KOPT-K1 (cell line): ENCODE measurements around the gene DOCK6.
A peak's percentile ranks its signal among the peaks of the same experiment; 100 is the strongest.

Experiments used
- H3K27ac ChIP-seq: fragments of 200-600 bp; sonication (generic); 2 replicates; pipeline ENCODE4 v1.5.1; 2016; ENCODE audit warnings: antibody characterized with exemption, mild to moderate bottlenecking, low read depth, low read length; ENCODE audit not compliant: poor library complexity, severe bottlenecking
- H3K36me3 ChIP-seq: fragments of 200-600 bp; sonication (generic); 2 replicates; pipeline ENCODE4 v1.5.1; 2017; ENCODE audit warnings: antibody characterized with exemption, mild to moderate bottlenecking, low read length, moderate library complexity; ENCODE audit not compliant: insufficient read depth
- H3K9me3 ChIP-seq: fragments of 200-600 bp; sonication (generic); 2 replicates; pipeline ENCODE4 v1.5.1; 2017; ENCODE audit warnings: antibody characterized with exemption, low read length, mild to moderate bottlenecking; ENCODE audit not compliant: insufficient read depth, poor library complexity, severe bottlenecking

The DOCK6 gene

GRCh38 chr19:11155373-11156120 lies 106.8 kb downstream of the DOCK6 start, which contains the start of gene SPC24:
Gene SPC24 (minus strand): TSS chr19:11155782. CDS start chr19:11155776, 6 bp downstream.
- no peaks in the 10 kb centered on the region for H3K9me3 ChIP-seq
- H3K27ac ChIP-seq, result peak within 1 kb of the TSS; percentile 93
- H3K36me3 ChIP-seq, result peaks cover 24% of the 10 kb centered on the region

- Histone ChIP-seq H3K9me3 (no peaks in the 10 kb centered on the region), H3K36me3 (peaks cover 32% of the 10 kb centered on the region), H3K27ac (peak overlapping the region; percentile 93)
These were observed 107.7 kb downstream of the DOCK6 start for GRCh38 chr19:11154683-11155047.

DNA sequence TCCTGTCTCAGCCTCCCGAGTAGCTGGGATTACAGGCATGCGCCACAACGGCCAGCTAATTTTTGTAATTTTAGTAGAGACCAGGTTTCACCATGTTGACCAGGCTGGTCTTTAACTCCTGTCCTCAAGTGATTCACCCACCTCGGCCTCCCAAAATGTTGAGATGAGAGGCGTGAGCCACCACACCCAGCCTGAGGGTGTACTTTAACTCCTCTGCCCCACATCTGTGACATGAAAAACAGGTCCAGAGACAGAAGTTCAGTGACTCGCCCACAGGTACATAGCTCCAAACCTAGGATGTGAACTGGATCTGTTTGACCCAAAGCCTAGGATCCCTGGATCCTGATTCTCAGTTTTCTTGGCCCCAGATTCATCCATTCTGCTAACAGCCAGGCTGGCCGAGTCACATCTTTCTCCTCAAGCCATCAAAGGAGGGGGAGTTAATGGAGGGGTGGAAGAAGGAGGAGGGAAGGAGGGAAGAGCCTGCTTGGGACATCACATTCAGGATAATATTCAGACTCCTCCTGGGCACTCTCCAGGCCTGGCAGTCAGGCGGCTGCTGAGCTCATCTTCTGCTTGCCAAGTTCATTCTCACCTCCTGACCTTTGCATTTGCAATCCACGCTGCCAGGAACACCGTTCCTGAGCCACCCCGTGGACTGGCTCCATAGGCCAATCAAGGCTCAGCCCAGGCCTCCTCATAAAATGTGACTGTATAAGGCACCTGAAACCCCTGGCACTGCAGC lies 109.8 kb downstream of the DOCK6 start:
- Histone ChIP-seq H3K27ac (no peak overlapping the region), H3K36me3 (peaks cover 54% of the 10 kb centered on the region), H3K9me3 (no peaks in the 10 kb centered on the region)

GRCh38 chr19:11151181-11151580 lies 111.1 kb downstream of the DOCK6 start:
- H3K36me3 ChIP-seq, result peaks cover 67% of the 10 kb centered on the region
- no peak overlapping the region for H3K27ac ChIP-seq
- no peaks in the 10 kb centered on the region for H3K9me3 ChIP-seq
